ENCODE data around the gene NACC2.

- TF ChIP-seq CTCF (IDR thresholded peaks at IDR 0.05) (no peak), EZH2 (IDR thresholded peaks at IDR 0.05) (no peak)
These were observed 1.6 kb downstream of the NACC2 start for GRCh38 chr9:136093346-136093986.

Measured in neural progenitor cell (in vitro differentiated cells).